Omental fat pad (tissue), 4 donors: ENCODE results near the gene FAM168A. TPM values are rescaled to one million over a fixed set of nuclear protein-coding genes. Genes with fewer than 3 reads are reported as not detected.

Experiments
- ATAC-seq: fragments of 150-250 bp; one replicate; pipeline ENCODE4 v1.9.1; 2016; ENCODE audit warnings: mild to moderate bottlenecking, moderate library complexity; ENCODE audit not compliant: low FRiP score
- DNase-seq: peaks from one replicate; pipeline ENCODE4 v3.0.0-alpha.2; 2019; ENCODE audit warnings: low spot score
- CTCF ChIP-seq, 3 donors: fragments of 450-650 bp; IDR thresholded peaks; one replicate each; pipeline ENCODE4 v1.5.1; 2016 to 2017; ENCODE audit warnings: antibody characterized with exemption in 3 of 3, mild to moderate bottlenecking in 3 of 3, moderate library complexity in 2 of 3
- total RNA-seq, 4 donors: library from RNA; depleted of rRNA; stranded (reverse); fragments of >200 nt; gene quantifications; one replicate each; pipeline ENCODE4 v1.1.0, GENCODE V29; 2016

FAM168A gene
- total RNA-seq, 4 donors from 2014 or later = 13.9 to 30.9 (median 21.0) TPM

GRCh38 chr11:73532310-73532709 is 65.6 kb downstream of the FAM168A start:
- TF ChIP-seq CTCF (IDR thresholded peaks at IDR 0.05) = no peak
- DNase-seq (no peak), ATAC-seq (no peak)

- DNase-seq (no peak), ATAC-seq (no peak)
- TF ChIP-seq CTCF (IDR thresholded peaks at IDR 0.05) = no peak
Observed at GRCh38 chr11:73531386-73531785, 66.5 kb downstream of the FAM168A start.

GRCh38 chr11:73530109-73530508 is 67.8 kb downstream of the FAM168A start:
- no peak for ATAC-seq
- no peak for TF ChIP-seq CTCF (IDR thresholded peaks at IDR 0.05)
- no peak for DNase-seq

GRCh38 chr11:73529204-73529530 is 68.7 kb downstream of the FAM168A start:
- DNase-seq = no peak
- no peak for TF ChIP-seq CTCF (IDR thresholded peaks at IDR 0.05)
- no peak for ATAC-seq

GRCh38 chr11:73528483-73529203 is 69.3 kb downstream of the FAM168A start:
- ATAC-seq (no peak), DNase-seq (no peak)
- TF ChIP-seq CTCF (IDR thresholded peaks at IDR 0.05) = no peak

GRCh38 chr11:73528013-73528412 is 69.9 kb downstream of the FAM168A start:
- no peak for DNase-seq
- TF ChIP-seq CTCF (IDR thresholded peaks at IDR 0.05) = no peak
- no peak for ATAC-seq

- ATAC-seq (no peak), DNase-seq (no peak)
- TF ChIP-seq CTCF (IDR thresholded peaks at IDR 0.05) = no peak
Observed at GRCh38 chr11:73525611-73526010, 72.3 kb downstream of the FAM168A start.
